HepG2 (cell line): ENCODE data around the gene BMPR2. TPM values are rescaled to one million over a fixed set of nuclear protein-coding genes. Genes with fewer than 3 reads are reported as not detected.

Source experiments
- ATAC-seq: fragments of 200-7000 bp; cut with Tn5 transposase; 3 replicates; pipeline ENCODE4 v1.9.1; 2020; ENCODE audit warnings: mild to moderate bottlenecking, moderate library complexity
- BruUV-seq: library from RNA; stranded (reverse); fragments of 400-500 nt; replicated peaks from 2 replicates; lab custom pipeline; 2021; lab: Mats Ljungman, UMichigan
- CTCF ChIA-PET: fragments of 300-600 bp; formaldehyde crosslinking; extraction: SDS; loops from one replicate; lab custom pipeline; 2021; ENCODE audit warnings: low total read pairs, inconsistent platforms, low intra/inter-chr PET ratio; lab: Yijun Ruan, JAX
- POLR2A ChIA-PET: fragments of 350-600 bp; sonication (Branson Sonifier 250); formaldehyde crosslinking; loops from one replicate; lab custom pipeline; 2020; ENCODE audit warnings: antibody characterized with exemption, inconsistent platforms; lab: Yijun Ruan, JAX
- DNase-seq: peaks from one replicate; pipeline ENCODE4 v3.0.0-alpha.2; 2015; ENCODE audit warnings: low spot score
- FAIRE-seq: peaks from 3 replicates; lab custom pipeline; 2011; peaks lifted over from hg19 to GRCh38; lab: Jason Lieb, UNC
- H2AFZ ChIP-seq: one replicate; pipeline ENCODE4 v1.6.1; 2011; ENCODE audit warnings: low read length, inconsistent platforms
- H3K27ac ChIP-seq: fragments of 300-600 bp; 3 replicates; pipeline ENCODE4 v1.8.0; 2011; ENCODE audit warnings: mixed run types, mild to moderate bottlenecking, mixed read lengths, low read length, inconsistent platforms; ENCODE audit not compliant: insufficient read depth; ENCODE audit errors: extremely low read length
- H3K27me3 ChIP-seq, 2 experiments: fragments of 200-600 bp in 1 of 2; 2 replicates in 1 of 2; 3 replicates in 1 of 2; pipeline versions ENCODE4 v1.6.0 to v1.8.0; 2011; ENCODE audit warnings: low read length in 2 of 2, mild to moderate bottlenecking in 2 of 2, moderate library complexity in 2 of 2, inconsistent platforms in 1 of 2; ENCODE audit not compliant: insufficient read depth in 2 of 2, control insufficient read depth in 1 of 2
- H3K36me3 ChIP-seq, 2 experiments: fragments of 200-600 bp in 1 of 2; replicated peaks in 1 of 2; 2 replicates in 1 of 2; 3 replicates in 1 of 2; pipeline versions ENCODE4 v1.5.1 to v1.8.0; 2011; ENCODE audit warnings: low read length in 2 of 2, inconsistent platforms in 1 of 2; ENCODE audit not compliant: insufficient read depth in 2 of 2, control insufficient read depth in 1 of 2
- H3K4me1 ChIP-seq: 2 replicates; pipeline ENCODE4 v1.5.1; 2012; ENCODE audit warnings: low read length, inconsistent platforms; ENCODE audit not compliant: insufficient read depth
- H3K4me2 ChIP-seq: 2 replicates; pipeline ENCODE4 v1.6.0; 2011; ENCODE audit warnings: low read depth, low read length, inconsistent platforms
- H3K4me3 ChIP-seq, 3 experiments: fragments of 200-600 bp in 1 of 3; sonication (generic), shearing (Covaris generic) in 1 of 3; replicated peaks in 1 of 3; 2 replicates each; pipeline ENCODE4 v1.5.1; 2011 to 2016; ENCODE audit warnings: low read length in 3 of 3, inconsistent platforms in 2 of 3, low read depth in 2 of 3, mild to moderate bottlenecking in 2 of 3, control low read depth in 1 of 3, mixed read lengths in 1 of 3; ENCODE audit not compliant: insufficient read depth in 1 of 3
- H3K79me2 ChIP-seq: one replicate; pipeline ENCODE4 v1.6.1; 2011; ENCODE audit warnings: low read length, inconsistent platforms; ENCODE audit not compliant: insufficient read depth
- H3K9ac ChIP-seq: 2 replicates; pipeline ENCODE4 v1.6.0; 2011; ENCODE audit warnings: mild to moderate bottlenecking, low read depth, low read length, inconsistent platforms; ENCODE audit not compliant: insufficient read depth
- H3K9me3 ChIP-seq: 2 replicates; pipeline ENCODE4 v1.5.1; 2012; ENCODE audit warnings: mild to moderate bottlenecking, low read length
- H4K20me1 ChIP-seq: 2 replicates; pipeline ENCODE4 v1.6.0; 2011; ENCODE audit warnings: inconsistent platforms, mild to moderate bottlenecking, low read length, moderate library complexity; ENCODE audit not compliant: insufficient read depth
- CHCHD3 ChIP-seq: sonication (generic); formaldehyde crosslinking; IDR thresholded peaks from 2 replicates; pipeline ENCODE4 v1.8.0; 2022; ENCODE audit warnings: mild to moderate bottlenecking, missing genetic modification reagents, moderate library complexity
- DNMT1 ChIP-seq: sonication (generic); formaldehyde crosslinking; IDR thresholded peaks from 2 replicates; pipeline ENCODE4 v1.5.1; 2020; ENCODE audit warnings: mild to moderate bottlenecking, missing genetic modification reagents
- ETV5 ChIP-seq: IDR thresholded peaks from 2 replicates; pipeline ENCODE4 v1.6.1; 2018; ENCODE audit warnings: missing biosample characterization, missing genetic modification reagents, inconsistent platforms, borderline replicate concordance
- FOXO1 ChIP-seq: sonication (generic); formaldehyde crosslinking; IDR thresholded peaks from 2 replicates; pipeline ENCODE4 v1.4.0; 2020; ENCODE audit warnings: missing genetic modification reagents
- HIVEP1 ChIP-seq: sonication (generic); formaldehyde crosslinking; IDR thresholded peaks from 2 replicates; pipeline ENCODE4 v1.4.0; 2020; ENCODE audit warnings: mild to moderate bottlenecking, missing genetic modification reagents
- HNF4G ChIP-seq, 2 experiments: sonication (generic) in 1 of 2; formaldehyde crosslinking in 1 of 2; IDR thresholded peaks; 2 replicates each; pipeline versions ENCODE4 v1.4.0 to v1.6.1; 2011 to 2020; ENCODE audit warnings: borderline replicate concordance in 2 of 2, low read depth in 2 of 2, mild to moderate bottlenecking in 2 of 2, low read length in 1 of 2, missing genetic modification reagents in 1 of 2, moderate library complexity in 1 of 2
- HNRNPK ChIP-seq: fragments of 200-400 bp; formaldehyde crosslinking; IDR thresholded peaks from 2 replicates; pipeline ENCODE4 v1.6.1; 2018; ENCODE audit warnings: low read length, low read depth, moderate library complexity, mild to moderate bottlenecking; ENCODE audit not compliant: poor library complexity, severe bottlenecking
- IKZF1 ChIP-seq: fragments of 450-650 bp; IDR thresholded peaks from 2 replicates; pipeline ENCODE4 v1.7.1; 2016
- YEATS4 ChIP-seq: sonication (generic); formaldehyde crosslinking; IDR thresholded peaks from 2 replicates; pipeline ENCODE4 v1.4.0; 2020; ENCODE audit warnings: missing genetic modification reagents, borderline replicate concordance
- ZC3H13 ChIP-seq: sonication (generic); formaldehyde crosslinking; IDR thresholded peaks from 2 replicates; pipeline ENCODE4 v1.8.1; 2023; ENCODE audit warnings: mild to moderate bottlenecking, missing genetic modification reagents, moderate library complexity
- ZNF20 ChIP-seq: sonication (generic); formaldehyde crosslinking; IDR thresholded peaks from 2 replicates; pipeline ENCODE4 v1.4.0; 2020; ENCODE audit warnings: mild to moderate bottlenecking, moderate library complexity, missing genetic modification reagents
- ZNF264 ChIP-seq: sonication (generic); formaldehyde crosslinking; IDR thresholded peaks from 2 replicates; pipeline ENCODE4 v1.4.0; 2020; ENCODE audit warnings: missing genetic modification reagents
- ZNF33B ChIP-seq: sonication (generic); formaldehyde crosslinking; IDR thresholded peaks from 2 replicates; pipeline ENCODE4 v1.5.1; 2020; ENCODE audit warnings: mild to moderate bottlenecking, missing genetic modification reagents
- ZNF616 ChIP-seq: sonication (generic); formaldehyde crosslinking; IDR thresholded peaks from 2 replicates; pipeline ENCODE4 v1.5.0; 2020; ENCODE audit warnings: low read depth, mild to moderate bottlenecking, missing genetic modification reagents
- ZNF709 ChIP-seq: sonication (generic); formaldehyde crosslinking; IDR thresholded peaks from 2 replicates; pipeline ENCODE4 v1.5.0; 2020; ENCODE audit warnings: mild to moderate bottlenecking, missing genetic modification reagents
- ZNF850 ChIP-seq: sonication (generic); formaldehyde crosslinking; conservative IDR thresholded peaks from 2 replicates; pipeline ENCODE4 v1.9.0; 2021; ENCODE audit warnings: mild to moderate bottlenecking, missing genetic modification reagents
- ZSCAN9 ChIP-seq: IDR thresholded peaks from 2 replicates; pipeline ENCODE4 v1.6.1; 2016; ENCODE audit warnings: borderline replicate concordance
- WGBS: methylation state at CpG from one replicate; pipeline ENCODE4 v1.1.6; 2017; ENCODE audit warnings: low lambda C conversion rate; 5-methylcytosine and 5-hydroxymethylcytosine counted together
- in situ Hi-C: cut with HindIII; loops from 2 replicates; pipeline ENCODE4 v1.10.0; 2017; ENCODE audit warnings: low pct_unique_long_range_greater_than_20kb; ENCODE audit not compliant: extremely low pct_ligation_motif_present
- intact Hi-C: fragments of 100-400 bp; cut with micrococcal nuclease; formaldehyde crosslinking; loops from one replicate; pipeline ENCODE4 v1.10.0; 2022; ENCODE audit not compliant: unreplicated experiment
- polyA plus RNA-seq, 8 experiments: library from polyadenylated mRNA; depleted of rRNA in 3 of 8; stranded (reverse) in 7 of 8; unstranded in 1 of 8; fragments of >200 nt; fragmentation: Illumina TruSeq in 4 of 8; extraction: Trizol in 4 of 8; gene quantifications; 2 replicates each; pipeline versions ENCODE4 v1.2.1 to v1.2.3, GENCODE V29; 2011 to 2016; ENCODE audit warnings: low read depth in 4 of 8, missing spikeins in 1 of 8, mixed read lengths in 1 of 8; ENCODE audit not compliant: insufficient read depth in 1 of 8
- total RNA-seq, 5 experiments: library from RNA; depleted of rRNA; stranded (reverse); fragments of >200 nt; fragmentation: Illumina TruSeq; extraction: Trizol; gene quantifications; 2 replicates each; pipeline ENCODE4 v1.2.3, GENCODE V29; 2016; ENCODE audit warnings: low read depth in 1 of 5
- TF ChIP-seq, protein P1 (sequence below): sonication (generic); formaldehyde crosslinking; conservative IDR thresholded peaks from 2 replicates; pipeline ENCODE4 v1.4.0; 2020; ENCODE audit warnings: missing genetic modification reagents
- TF ChIP-seq, protein P2 (sequence below): sonication (generic); formaldehyde crosslinking; IDR thresholded peaks from 2 replicates; pipeline ENCODE4 v1.8.1; 2023; ENCODE audit warnings: mild to moderate bottlenecking, missing genetic modification reagents
- TF ChIP-seq, protein P3 (sequence below): sonication (generic); formaldehyde crosslinking; IDR thresholded peaks from 2 replicates; pipeline ENCODE4 v1.5.0; 2020; ENCODE audit warnings: mild to moderate bottlenecking, missing genetic modification reagents

BMPR2 gene
- total and polyA plus RNA-seq, 2 of the 13 experiments (the other 11 are each of a cell fraction or from before 2014, with no cell fraction given): 5.5 to 10.3 TPM

DNA sequence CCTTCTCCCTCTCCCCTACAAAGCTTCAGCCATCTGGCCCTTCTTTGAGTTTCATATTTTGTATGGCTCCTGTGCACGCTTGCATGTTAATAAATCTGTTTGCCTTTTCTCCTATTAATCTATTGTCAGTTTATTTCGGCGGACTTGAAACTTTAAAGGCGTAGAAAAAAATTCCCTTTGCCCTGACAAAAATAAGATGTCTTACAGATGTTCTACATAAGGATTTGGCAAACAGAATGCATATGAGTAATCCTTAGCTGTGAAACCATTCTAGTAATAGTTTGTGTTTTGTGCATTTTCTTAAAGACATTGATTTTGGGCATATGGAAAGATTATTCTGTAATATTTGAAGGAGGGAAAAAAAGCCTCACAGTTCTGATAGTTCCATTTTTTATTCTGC lies 15.0 kb upstream of the BMPR2 start:
- H3K27ac ChIP-seq: no peak overlapping the region
- no peak overlapping the region for H3K4me2 ChIP-seq
- H2AFZ ChIP-seq: no peak overlapping the region
- H3K9me3 ChIP-seq: no peaks in the 10 kb centered on the region
- no TSS peak for BruUV-seq
- 72% methylated on average over 4 of the region's 4 CpGs for whole genome bisulfite sequencing
- POLR2A ChIA-PET: no interaction called here
- DNase-seq (no peak), ATAC-seq (no peak), FAIRE-seq (no peak)
- no peaks in the 10 kb centered on the region for H3K79me2 ChIP-seq
- H3K36me3 ChIP-seq: no peaks in the 10 kb centered on the region
- H3K4me3 ChIP-seq: no peak overlapping the region
- in situ Hi-C loops (no loop called here), intact Hi-C loops (no loop called here)
- no peaks in the 10 kb centered on the region for H3K27me3 ChIP-seq
- CTCF ChIA-PET: no interaction called here
- no peak for TF ChIP-seq ZNF33B (CRISPR knock-in tag)
- TF ChIP-seq ZNF850 (CRISPR knock-in tag): no peak
- no peak for TF ChIP-seq FOXO1 (CRISPR knock-in tag)
- no peak for TF ChIP-seq YEATS4 (CRISPR knock-in tag)
- no peak for TF ChIP-seq ZNF616
- no peak for TF ChIP-seq CHCHD3
- no peak for TF ChIP-seq ZNF264 (CRISPR knock-in tag)
- no peak for TF ChIP-seq ZC3H13
- TF ChIP-seq, protein P1, sequence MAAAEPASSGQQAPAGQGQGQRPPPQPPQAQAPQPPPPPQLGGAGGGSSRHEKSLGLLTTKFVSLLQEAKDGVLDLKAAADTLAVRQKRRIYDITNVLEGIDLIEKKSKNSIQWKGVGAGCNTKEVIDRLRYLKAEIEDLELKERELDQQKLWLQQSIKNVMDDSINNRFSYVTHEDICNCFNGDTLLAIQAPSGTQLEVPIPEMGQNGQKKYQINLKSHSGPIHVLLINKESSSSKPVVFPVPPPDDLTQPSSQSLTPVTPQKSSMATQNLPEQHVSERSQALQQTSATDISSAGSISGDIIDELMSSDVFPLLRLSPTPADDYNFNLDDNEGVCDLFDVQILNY: no peak
- no peak for TF ChIP-seq ZSCAN9 (CRISPR knock-in tag)
- TF ChIP-seq HIVEP1: no peak
- TF ChIP-seq ZNF20: no peak
- TF ChIP-seq ETV5 (CRISPR knock-in tag): no peak
- TF ChIP-seq, protein P2, sequence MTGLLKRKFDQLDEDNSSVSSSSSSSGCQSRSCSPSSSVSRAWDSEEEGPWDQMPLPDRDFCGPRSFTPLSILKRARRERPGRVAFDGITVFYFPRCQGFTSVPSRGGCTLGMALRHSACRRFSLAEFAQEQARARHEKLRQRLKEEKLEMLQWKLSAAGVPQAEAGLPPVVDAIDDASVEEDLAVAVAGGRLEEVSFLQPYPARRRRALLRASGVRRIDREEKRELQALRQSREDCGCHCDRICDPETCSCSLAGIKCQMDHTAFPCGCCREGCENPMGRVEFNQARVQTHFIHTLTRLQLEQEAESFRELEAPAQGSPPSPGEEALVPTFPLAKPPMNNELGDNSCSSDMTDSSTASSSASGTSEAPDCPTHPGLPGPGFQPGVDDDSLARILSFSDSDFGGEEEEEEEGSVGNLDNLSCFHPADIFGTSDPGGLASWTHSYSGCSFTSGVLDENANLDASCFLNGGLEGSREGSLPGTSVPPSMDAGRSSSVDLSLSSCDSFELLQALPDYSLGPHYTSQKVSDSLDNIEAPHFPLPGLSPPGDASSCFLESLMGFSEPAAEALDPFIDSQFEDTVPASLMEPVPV (CRISPR knock-in tag): no peak
- TF ChIP-seq ZNF709 (CRISPR knock-in tag): no peak
- no peak for TF ChIP-seq IKZF1
- TF ChIP-seq DNMT1 (CRISPR knock-in tag): no peak
- TF ChIP-seq, protein P3, sequence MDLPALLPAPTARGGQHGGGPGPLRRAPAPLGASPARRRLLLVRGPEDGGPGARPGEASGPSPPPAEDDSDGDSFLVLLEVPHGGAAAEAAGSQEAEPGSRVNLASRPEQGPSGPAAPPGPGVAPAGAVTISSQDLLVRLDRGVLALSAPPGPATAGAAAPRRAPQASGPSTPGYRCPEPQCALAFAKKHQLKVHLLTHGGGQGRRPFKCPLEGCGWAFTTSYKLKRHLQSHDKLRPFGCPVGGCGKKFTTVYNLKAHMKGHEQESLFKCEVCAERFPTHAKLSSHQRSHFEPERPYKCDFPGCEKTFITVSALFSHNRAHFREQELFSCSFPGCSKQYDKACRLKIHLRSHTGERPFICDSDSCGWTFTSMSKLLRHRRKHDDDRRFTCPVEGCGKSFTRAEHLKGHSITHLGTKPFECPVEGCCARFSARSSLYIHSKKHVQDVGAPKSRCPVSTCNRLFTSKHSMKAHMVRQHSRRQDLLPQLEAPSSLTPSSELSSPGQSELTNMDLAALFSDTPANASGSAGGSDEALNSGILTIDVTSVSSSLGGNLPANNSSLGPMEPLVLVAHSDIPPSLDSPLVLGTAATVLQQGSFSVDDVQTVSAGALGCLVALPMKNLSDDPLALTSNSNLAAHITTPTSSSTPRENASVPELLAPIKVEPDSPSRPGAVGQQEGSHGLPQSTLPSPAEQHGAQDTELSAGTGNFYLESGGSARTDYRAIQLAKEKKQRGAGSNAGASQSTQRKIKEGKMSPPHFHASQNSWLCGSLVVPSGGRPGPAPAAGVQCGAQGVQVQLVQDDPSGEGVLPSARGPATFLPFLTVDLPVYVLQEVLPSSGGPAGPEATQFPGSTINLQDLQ (CRISPR knock-in tag): no peak
- no peak for TF ChIP-seq HNF4G (IDR thresholded peaks at IDR 0.05; ENCODE audit: borderline replicate concordance, low read depth, low read length)
- no peak for TF ChIP-seq HNF4G (CRISPR knock-in tag; IDR thresholded peaks at IDR 0.05; ENCODE audit: borderline replicate concordance, low read depth)
- no peak for TF ChIP-seq HNRNPK
- H3K4me1 ChIP-seq: peaks cover 19% of the 10 kb centered on the region
- no peak overlapping the region for H3K9ac ChIP-seq
- H4K20me1 ChIP-seq: no peaks in the 10 kb centered on the region
